Limb (tissue), 2 donors: Measurements from ENCODE around the gene MAP6.

Experiments
- DNase-seq, 2 donors: peaks; one replicate each; pipeline ENCODE4 v3.0.0-alpha.2; 2016; ENCODE audit errors: extremely low spot score in 2 of 2

Gene MAP6

GRCh38 chr11:75667255-75667830, 1.5 kb downstream of the MAP6 start:
- peak in 1 of 2 donors; percentile 52 for DNase-seq

- DNase-seq = no peak
These were observed 2.8 kb downstream of the MAP6 start for GRCh38 chr11:75665990-75666389.

DNA sequence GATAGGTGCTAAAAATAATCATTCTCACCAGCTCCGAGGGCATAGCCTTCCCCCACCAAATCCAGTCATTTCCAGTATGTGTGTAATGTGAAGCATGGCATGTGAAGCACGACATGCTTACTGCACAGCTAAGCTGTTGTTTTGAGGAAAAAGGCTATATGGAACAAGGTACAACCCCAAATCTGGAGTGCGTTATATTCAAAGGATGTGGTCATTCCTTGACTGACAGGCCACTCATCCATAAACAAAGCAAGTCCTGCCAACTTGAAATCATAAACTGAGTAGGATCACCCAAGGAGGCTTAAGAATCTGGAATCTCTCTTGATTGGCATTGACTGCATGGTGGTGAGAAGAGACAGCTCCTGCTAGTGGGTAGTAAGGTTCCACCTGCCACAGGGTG, 3.7 kb downstream of the MAP6 start:
- DNase-seq = no peak

- no peak for DNase-seq
These were observed 4.4 kb downstream of the MAP6 start for GRCh38 chr11:75664389-75664788.

DNA sequence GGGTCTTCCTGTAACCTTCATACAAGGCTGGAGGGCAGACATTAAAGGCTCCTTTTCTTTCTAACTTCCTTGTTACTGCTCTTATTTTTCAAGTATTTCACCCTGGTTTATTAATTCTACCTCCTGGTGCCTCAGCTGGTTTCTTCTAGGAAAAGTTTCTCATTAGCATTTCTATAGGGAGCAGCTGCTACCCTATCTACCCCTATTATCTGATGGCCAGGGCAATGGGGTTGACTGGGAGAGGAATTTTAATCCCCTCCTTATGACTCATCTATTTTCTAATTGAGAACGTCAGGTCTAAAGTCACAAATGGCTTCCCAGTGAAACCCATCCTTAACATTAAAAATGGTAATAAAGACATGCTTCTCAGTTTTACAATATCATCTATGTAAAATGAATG, 5.0 kb downstream of the MAP6 start:
- no peak for DNase-seq

DNA sequence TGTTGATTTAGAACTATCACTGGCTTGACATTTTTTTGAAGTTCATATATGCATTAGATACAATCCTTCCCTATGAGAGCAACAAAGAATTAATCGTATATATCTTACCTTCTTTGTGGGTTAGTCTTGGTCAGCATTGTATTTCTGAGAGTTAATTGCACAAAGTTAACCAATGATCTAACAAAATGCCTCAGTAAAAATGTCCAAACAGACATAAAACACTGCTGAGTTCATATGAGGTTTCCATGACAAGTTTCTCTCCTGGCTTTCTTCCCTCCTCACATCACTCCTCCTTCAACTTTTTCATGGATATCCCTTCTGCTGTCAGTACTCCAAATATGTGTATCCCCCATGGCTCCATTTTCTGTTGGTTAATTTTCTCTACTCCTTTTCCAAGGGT, 9.0 kb downstream of the MAP6 start:
- no peak for DNase-seq

- no peak for DNase-seq
These were observed 12.7 kb downstream of the MAP6 start for GRCh38 chr11:75656044-75656727.

DNA sequence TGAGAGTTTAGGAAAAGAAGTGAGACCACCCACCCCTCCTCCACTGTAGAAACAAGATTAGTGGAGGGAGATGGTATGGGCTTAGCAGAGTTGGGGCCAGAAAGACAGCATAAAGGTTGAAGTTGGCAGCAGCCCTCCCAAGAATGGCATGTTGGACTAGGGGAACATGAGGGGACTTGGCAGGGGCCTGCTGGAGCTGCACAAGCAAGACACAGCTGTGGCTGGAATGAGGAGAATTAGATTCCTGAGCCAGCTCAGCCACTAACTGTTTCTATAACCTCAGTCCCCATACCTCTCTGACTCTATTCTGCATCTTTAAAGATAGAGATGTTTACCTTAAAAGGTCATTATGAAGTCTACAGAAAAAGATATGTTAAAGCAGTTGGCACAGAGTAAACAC, 13.2 kb downstream of the MAP6 start:
- DNase-seq = no peak

DNA sequence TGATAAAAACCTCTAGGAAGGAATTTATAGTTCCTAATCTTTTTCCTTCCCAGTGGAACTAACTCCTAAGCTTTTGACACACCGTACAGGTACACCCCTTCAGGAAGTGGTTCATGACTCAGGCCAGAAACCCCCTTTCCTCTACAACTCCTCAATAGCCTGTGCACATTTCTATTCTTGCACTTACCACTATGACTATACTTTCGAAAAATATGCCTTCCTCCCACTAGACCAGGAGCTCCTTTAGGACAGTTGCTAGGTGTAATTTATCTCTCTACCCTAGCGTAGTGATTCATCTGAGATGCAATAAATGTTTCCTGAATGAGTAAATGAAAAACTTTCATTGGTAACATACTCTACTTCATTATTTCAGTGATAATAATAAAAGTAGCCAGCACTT, 14.5 kb downstream of the MAP6 start:
- DNase-seq = no peak

DNA sequence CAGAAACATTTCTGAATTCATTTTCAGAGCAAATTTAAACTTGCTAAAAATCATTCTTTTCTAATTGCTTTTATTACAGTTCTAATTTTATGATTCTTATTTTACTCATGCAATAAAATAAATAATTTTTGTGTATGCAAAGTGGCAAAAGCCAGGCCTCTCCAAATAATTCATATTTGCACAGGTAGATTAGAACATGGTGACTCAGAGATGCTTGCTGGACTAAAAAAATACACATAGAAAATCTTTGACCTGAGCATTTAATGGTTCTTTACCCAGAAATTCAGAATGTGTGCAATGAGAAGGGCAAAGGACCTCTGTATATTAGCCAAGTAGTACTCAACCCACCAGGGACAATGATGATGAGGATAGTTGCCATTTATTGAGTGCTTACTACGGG, 15.3 kb downstream of the MAP6 start:
- DNase-seq = no peak

DNA sequence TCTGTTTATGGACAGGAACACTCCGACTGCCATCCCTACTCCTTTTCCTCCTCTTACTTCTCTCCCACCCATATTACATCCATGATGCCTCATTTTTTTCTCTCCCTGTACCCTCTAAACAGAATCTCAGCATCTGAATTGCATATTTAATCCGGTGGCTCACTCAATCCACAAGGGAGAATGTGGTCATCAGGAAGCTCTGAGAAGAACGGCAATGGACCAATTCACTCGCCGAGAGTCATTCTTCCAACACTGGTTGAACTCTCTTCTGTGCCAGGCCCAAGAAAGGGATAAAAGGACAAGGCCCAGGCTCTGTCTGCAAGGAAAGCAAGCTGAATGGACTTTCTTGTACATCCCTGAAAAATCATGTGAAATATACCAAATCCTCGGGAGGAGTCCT, 15.9 kb downstream of the MAP6 start:
- DNase-seq = no peak

- no peak for DNase-seq
These were observed 17.6 kb downstream of the MAP6 start for GRCh38 chr11:75651218-75651617.

DNA sequence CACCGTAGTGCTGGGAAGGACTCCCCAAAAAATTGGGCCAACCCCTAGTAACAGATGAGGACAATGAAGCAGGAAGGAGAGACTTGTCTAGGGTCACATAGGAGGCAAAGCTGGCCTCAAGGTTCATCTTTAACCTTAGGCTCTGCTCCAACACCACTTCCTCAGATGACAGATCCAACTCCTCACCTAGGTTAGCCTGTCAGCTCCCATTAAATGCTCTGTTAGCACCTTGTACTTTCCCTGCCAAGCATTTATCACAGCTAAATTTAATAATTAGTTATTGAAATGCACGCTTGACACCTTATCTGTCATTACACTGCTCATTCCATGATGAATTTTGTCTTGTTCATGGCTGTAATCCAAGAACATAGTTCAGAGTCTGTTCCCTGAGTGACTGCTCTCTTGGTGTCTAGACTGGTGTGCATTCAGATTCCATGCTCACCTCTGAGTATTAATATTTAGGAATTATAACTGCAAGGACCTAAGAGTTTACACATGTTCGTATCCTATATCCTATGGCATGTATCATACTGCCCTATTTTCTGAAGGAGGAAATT, 18.6 kb downstream of the MAP6 start:
- no peak for DNase-seq

DNA sequence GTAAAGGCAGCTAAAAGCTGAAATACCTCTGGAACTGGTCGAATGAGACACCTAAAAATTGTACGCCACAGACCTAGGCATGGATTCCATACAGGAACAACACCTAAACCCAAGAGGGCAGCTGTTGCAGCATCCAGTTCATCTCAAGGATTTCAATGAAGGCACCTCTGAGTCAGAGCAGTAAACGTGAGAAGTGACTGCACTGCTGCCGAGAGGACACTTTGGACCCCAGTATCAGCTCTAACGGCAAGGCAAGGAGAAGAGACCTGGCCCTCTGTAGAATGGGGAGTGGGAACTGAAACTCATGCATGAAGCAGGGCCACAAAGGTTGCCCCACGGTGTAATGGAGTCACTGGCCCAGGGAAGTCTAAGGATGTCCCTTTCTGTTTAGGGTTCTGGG, 23.9 kb downstream of the MAP6 start:
- no peak for DNase-seq

GRCh38 chr11:75644370-75644769, 24.5 kb downstream of the MAP6 start:
- DNase-seq = no peak

DNA sequence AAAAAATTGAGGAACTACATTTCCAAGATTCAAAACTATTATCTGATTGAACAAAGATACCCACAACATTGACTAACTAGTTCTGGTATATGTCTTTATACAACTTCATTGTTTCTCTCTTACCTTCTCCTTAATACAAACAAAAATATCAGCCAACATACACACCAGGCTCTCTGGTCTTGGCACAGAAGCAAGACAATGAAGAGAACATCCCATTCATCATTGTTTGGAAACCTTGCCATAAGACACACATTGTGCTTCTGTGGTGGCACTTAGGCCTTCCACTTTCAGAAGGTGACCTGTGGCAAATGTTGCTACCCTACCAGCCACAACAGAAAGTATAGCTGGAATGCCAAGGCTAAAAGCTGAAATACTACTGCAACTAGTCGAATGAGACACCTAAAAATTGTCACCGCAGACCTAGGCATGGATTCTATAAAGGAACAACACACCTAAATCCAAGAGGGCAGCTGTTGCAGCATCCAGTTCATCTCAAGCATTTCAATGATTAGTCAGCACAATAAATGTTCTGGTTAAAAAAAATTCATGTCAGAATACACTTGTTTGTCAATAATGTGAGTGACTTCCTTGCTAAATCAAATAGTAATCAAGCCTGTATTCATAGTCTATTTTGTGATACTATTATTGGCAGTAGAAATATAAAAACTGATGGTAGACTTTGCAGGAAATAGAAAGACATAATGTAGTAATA, 26.3 kb downstream of the MAP6 start:
- no peak for DNase-seq

DNA sequence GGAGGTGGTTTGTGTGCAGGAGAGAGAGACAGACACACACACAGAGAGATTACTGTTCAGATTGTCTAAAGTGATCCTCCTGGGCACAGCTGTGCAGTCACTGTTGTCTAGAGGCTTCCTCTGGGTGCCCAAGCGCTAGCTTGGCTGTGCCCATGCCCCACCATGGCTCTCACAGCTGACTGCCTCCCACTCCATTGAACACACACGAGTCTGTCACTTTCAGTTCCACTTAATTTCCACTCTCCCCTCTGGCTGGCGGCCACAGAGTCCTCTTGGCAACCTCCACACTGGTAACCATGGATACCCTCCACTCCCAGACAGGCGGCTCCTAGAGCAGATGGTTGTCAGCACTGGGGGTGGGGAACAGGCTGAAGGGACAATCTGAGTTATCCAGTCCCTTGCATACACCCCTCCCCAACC, 29.1 kb downstream of the MAP6 start:
- DNase-seq = peak; percentile 89 to 91

DNA sequence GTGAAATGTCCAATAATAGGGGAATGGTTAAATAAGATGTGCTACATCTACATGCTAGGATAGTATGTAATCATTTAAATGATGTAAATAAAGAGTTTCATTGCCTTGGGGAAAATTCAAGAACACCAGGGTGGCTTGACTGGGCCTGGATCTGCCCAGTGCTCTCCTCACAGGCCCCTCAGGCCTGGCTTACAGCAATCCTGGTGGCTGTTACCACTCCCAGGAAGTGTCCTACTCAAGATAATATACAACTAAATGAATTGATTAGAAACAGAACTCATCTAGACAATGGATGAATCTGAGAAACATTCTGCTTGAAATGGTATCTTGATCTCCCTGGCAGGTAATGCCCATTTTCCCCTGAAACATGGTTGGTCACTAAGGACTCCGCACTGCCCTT, 30.8 kb downstream of the MAP6 start:
- DNase-seq = no peak

- DNase-seq = peak; percentile 51 to 75
These were observed 33.6 kb downstream of the MAP6 start for GRCh38 chr11:75635066-75635862.

DNA sequence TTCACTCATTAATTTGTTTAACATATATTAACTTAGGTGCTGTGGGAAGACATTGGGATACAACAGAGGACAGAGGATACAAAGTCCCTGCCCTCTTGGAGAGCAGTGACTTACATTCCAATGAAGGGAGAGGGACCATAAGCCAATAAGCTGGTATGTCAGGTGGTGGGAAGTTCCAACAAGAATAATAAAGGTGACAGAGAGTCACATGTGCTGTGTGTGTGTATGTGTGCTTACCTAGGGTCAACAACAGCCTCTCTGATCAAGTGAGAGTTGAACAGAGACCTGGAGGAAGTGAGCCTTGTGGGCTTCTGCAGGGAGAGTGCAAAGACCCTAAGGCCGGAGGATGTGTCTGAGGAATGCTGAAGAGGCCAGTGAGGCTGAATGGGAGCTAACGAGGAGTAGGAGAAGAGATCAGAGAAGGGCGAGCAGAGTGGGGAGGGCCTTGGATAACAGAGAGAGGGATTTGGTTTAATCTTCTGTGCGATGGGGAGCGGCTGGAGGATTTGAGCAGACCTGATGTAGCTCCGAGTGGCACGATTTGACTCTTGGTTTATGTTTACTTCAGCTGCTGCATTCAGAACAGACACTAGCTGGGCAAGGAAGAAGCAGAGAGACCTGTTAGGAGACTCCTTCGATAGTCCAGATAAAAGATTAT, 35.3 kb downstream of the MAP6 start:
- DNase-seq = no peak

GRCh38 chr11:75632962-75633361, 35.9 kb downstream of the MAP6 start:
- no peak for DNase-seq
